SHP77 (cell line): ENCODE results near the gene TOM1L1.

ENCODE experiments used
- DNase-seq, 2 experiments: peaks; one replicate each; lab custom pipeline; 2025; lab: John Stamatoyannopoulos, UW

The TOM1L1 gene

GRCh38 chr17:54898576-54898975, 2.1 kb upstream of the TOM1L1 start:
- DNase-seq: no peak

- DNase-seq: no peak
Observed at GRCh38 chr17:54899201-54899600, 1.5 kb upstream of the TOM1L1 start.

- DNase-seq: peak; percentile 7 to 10
Observed at GRCh38 chr17:54899721-54900456, 763 bp upstream of the TOM1L1 start.

GRCh38 chr17:54901230-54901822, 674 bp downstream of the TOM1L1 start:
- peak in 1 of 2 experiments; percentile 9 for DNase-seq

GRCh38 chr17:54902017-54902416, 1.4 kb downstream of the TOM1L1 start:
- no peak for DNase-seq

GRCh38 chr17:54902611-54903010, 2.0 kb downstream of the TOM1L1 start:
- DNase-seq: no peak

- DNase-seq: no peak
Observed at GRCh38 chr17:54903375-54903774, 2.7 kb downstream of the TOM1L1 start.

- no peak for DNase-seq
Observed at GRCh38 chr17:54906683-54907082, 6.0 kb downstream of the TOM1L1 start.

GRCh38 chr17:54907376-54907775, 6.7 kb downstream of the TOM1L1 start:
- DNase-seq: no peak

GRCh38 chr17:54909766-54910165, 9.1 kb downstream of the TOM1L1 start:
- no peak for DNase-seq

GRCh38 chr17:54916721-54917120, 16.1 kb downstream of the TOM1L1 start:
- DNase-seq: no peak

GRCh38 chr17:54919425-54919824, 18.8 kb downstream of the TOM1L1 start:
- peak in 1 of 2 experiments; percentile 0 for DNase-seq

- DNase-seq: no peak
Observed at GRCh38 chr17:54920819-54921218, 20.2 kb downstream of the TOM1L1 start.

- no peak for DNase-seq
Observed at GRCh38 chr17:54924405-54924804, 23.8 kb downstream of the TOM1L1 start.

- DNase-seq: no peak
Observed at GRCh38 chr17:54927525-54927924, 26.9 kb downstream of the TOM1L1 start.

GRCh38 chr17:54932711-54933110, 32.1 kb downstream of the TOM1L1 start:
- DNase-seq: no peak

GRCh38 chr17:54933921-54934320, 33.3 kb downstream of the TOM1L1 start:
- DNase-seq: no peak

- DNase-seq: no peak
Observed at GRCh38 chr17:54935471-54935870, 34.8 kb downstream of the TOM1L1 start.

- no peak for DNase-seq
Observed at GRCh38 chr17:54937018-54937417, 36.4 kb downstream of the TOM1L1 start.

- no peak for DNase-seq
Observed at GRCh38 chr17:54937426-54937825, 36.8 kb downstream of the TOM1L1 start.

- no peak for DNase-seq
Observed at GRCh38 chr17:54941285-54941684, 40.6 kb downstream of the TOM1L1 start.

- DNase-seq: no peak
Observed at GRCh38 chr17:54944796-54945195, 44.1 kb downstream of the TOM1L1 start.

- DNase-seq: no peak
Observed at GRCh38 chr17:54945231-54945630, 44.6 kb downstream of the TOM1L1 start.

- no peak for DNase-seq
Observed at GRCh38 chr17:54945671-54946070, 45.0 kb downstream of the TOM1L1 start.
